Right lobe of liver (tissue), 4 donors: ENCODE data around the gene CSH1.
"Not testable (repeated sequence)": the region's sequence is repeated elsewhere in the genome, so short reads cannot be mapped to it uniquely, and the experiment has no call there.

Experiments used
- POLR2A ChIP-seq: fragments of 450-650 bp; IDR thresholded peaks from one replicate; pipeline ENCODE4 v1.6.1; 2017; ENCODE audit warnings: antibody characterized with exemption, mild to moderate bottlenecking
- TF ChIP-seq, protein P1 (sequence below), 4 donors: fragments of 200-600 bp in 3 of 4; fragments of 450-650 bp in 1 of 4; IDR thresholded peaks; one replicate each; pipeline versions ENCODE4 v1.5.1 to v1.8.0; 2016 to 2022; ENCODE audit warnings: antibody characterized with exemption in 4 of 4, mild to moderate bottlenecking in 2 of 4
- donor health status: DM: no; HTN: no; CAD: no.
- donor health status: DM: no; HTN: no; CAD: no.
- donor health status: DM: no; HTN: yes; CAD: no.

DNA sequence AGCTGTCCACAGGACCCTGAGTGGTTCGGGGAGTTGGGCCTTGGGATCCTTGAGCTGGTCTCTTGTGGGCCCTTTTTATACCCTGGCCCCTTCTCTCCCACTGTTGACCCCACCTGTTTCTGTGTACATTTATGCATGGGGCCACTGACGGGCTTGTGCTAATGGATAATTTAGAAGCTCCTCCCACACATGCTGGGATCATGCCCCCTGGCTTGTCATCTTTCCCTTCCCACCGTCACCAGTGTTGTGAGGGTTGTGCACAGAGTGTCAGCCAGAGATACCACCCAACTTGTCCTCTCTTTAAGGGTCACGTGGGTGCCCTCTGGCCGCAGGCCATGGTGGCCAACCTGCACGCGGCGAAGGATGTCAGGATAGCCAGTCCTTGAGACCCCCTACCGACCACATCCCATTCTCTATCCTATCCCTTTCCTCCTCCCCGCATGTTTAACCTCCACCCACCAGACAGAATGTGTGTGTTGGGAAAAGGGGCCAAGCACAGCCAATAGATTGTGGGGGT lies 22.5 kb upstream of the CSH1 start, which contains the start of gene GH1:
- TF ChIP-seq, protein P1, sequence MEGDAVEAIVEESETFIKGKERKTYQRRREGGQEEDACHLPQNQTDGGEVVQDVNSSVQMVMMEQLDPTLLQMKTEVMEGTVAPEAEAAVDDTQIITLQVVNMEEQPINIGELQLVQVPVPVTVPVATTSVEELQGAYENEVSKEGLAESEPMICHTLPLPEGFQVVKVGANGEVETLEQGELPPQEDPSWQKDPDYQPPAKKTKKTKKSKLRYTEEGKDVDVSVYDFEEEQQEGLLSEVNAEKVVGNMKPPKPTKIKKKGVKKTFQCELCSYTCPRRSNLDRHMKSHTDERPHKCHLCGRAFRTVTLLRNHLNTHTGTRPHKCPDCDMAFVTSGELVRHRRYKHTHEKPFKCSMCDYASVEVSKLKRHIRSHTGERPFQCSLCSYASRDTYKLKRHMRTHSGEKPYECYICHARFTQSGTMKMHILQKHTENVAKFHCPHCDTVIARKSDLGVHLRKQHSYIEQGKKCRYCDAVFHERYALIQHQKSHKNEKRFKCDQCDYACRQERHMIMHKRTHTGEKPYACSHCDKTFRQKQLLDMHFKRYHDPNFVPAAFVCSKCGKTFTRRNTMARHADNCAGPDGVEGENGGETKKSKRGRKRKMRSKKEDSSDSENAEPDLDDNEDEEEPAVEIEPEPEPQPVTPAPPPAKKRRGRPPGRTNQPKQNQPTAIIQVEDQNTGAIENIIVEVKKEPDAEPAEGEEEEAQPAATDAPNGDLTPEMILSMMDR (IDR thresholded peaks at IDR 0.05) = not testable (repeated sequence)
- not testable (repeated sequence) for TF ChIP-seq POLR2A
